Smooth muscle cell (in vitro differentiated cells): Measurements from ENCODE around the gene ATP11A. TPM values are rescaled to one million over a fixed set of nuclear protein-coding genes. Genes with fewer than 3 reads are reported as not detected.

Experiments
- DNase-seq: peaks from one replicate; lab custom pipeline; 2025; ENCODE audit not compliant: unreplicated experiment; lab: John Stamatoyannopoulos, UW
- H2AFZ ChIP-seq: fragments of 200-600 bp; sonication (generic); 2 replicates; pipeline ENCODE4 v1.6.0; 2016; ENCODE audit warnings: antibody characterized with exemption, low read depth, mild to moderate bottlenecking
- H3F3A ChIP-seq: fragments of 200-600 bp; sonication (generic); 2 replicates; pipeline ENCODE4 v1.6.0; 2017; ENCODE audit warnings: antibody characterized with exemption, low read depth
- H3K27ac ChIP-seq: fragments of 200-600 bp; sonication (generic); 2 replicates; pipeline ENCODE4 v1.5.1; 2016; ENCODE audit warnings: low read depth, mild to moderate bottlenecking
- H3K27me3 ChIP-seq: fragments of 200-600 bp; sonication (generic); 2 replicates; pipeline ENCODE4 v1.6.1; 2016; ENCODE audit warnings: low read depth, mild to moderate bottlenecking
- H3K36me3 ChIP-seq: fragments of 200-600 bp; sonication (generic); 2 replicates; pipeline ENCODE4 v1.5.1; 2016; ENCODE audit warnings: low read depth
- H3K4me1 ChIP-seq: fragments of 200-600 bp; sonication (generic); 2 replicates; pipeline ENCODE4 v1.5.1; 2016; ENCODE audit warnings: low read depth
- H3K4me2 ChIP-seq: fragments of 200-600 bp; sonication (generic); 2 replicates; pipeline ENCODE4 v1.6.0; 2016; ENCODE audit warnings: mild to moderate bottlenecking
- H3K4me3 ChIP-seq: fragments of 200-600 bp; sonication (generic); 2 replicates; pipeline ENCODE4 v1.5.1; 2016; ENCODE audit warnings: mild to moderate bottlenecking
- H3K79me2 ChIP-seq: fragments of 200-600 bp; sonication (generic); 2 replicates; pipeline ENCODE4 v1.6.0; 2016; ENCODE audit warnings: low read depth, mild to moderate bottlenecking
- H3K9ac ChIP-seq: fragments of 200-600 bp; sonication (generic); 2 replicates; pipeline ENCODE4 v1.6.0; 2016; ENCODE audit warnings: low read depth
- H3K9me3 ChIP-seq: fragments of 200-600 bp; sonication (generic); replicated peaks from 2 replicates; pipeline ENCODE4 v1.5.1; 2016; ENCODE audit warnings: low read depth
- H4K20me1 ChIP-seq: fragments of 200-600 bp; sonication (generic); 2 replicates; pipeline ENCODE4 v1.6.0; 2016; ENCODE audit warnings: low read depth
- WGBS: methylation state at CpG from one replicate; pipeline ENCODE4 v1.1.7; 2016; ENCODE audit warnings: low lambda C conversion rate; 5-methylcytosine and 5-hydroxymethylcytosine counted together
- polyA plus RNA-seq: library from polyadenylated mRNA; unstranded; fragments of >200 nt; fragmentation: Nextera tagmentation; extraction: Ambion mirVana; gene quantifications from 2 replicates; pipeline ENCODE4 v1.2.1, GENCODE V29; 2016
- total RNA-seq: library from RNA; depleted of rRNA; stranded (reverse); fragments of >200 nt; gene quantifications from 2 replicates; pipeline ENCODE4 v1.2.3, GENCODE V29; 2014
- TF ChIP-seq, protein P1 (sequence below): fragments of 200-600 bp; sonication (generic); IDR thresholded peaks from 2 replicates; pipeline ENCODE4 v1.5.1; 2017; ENCODE audit warnings: borderline replicate concordance, mild to moderate bottlenecking, antibody characterized with exemption; ENCODE audit not compliant: insufficient read depth, poor library complexity, severe bottlenecking

The ATP11A gene
- total and polyA plus RNA-seq, 2 experiments from 2014 or later = 6.5 to 7.5 TPM

DNA sequence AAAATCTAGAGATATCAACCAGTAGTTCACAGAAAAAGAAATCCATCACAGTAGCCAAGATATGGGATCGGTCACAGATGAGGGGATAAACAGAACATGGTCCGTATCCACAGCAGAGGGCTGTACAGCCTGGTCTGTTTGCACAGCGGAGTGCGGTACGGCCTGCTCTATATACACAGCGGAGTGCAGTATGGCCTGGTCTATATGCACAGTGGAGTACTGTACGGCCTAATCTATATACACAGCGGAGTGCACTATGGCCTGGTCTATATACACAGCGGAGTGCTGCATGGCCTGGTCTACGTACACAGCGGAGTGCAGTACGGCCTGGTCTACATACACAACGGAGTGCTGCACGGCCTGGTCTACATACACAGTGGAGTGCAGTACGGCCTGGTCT lies 236.2 kb downstream of the ATP11A start:
- Histone ChIP-seq H3K79me2 (no peaks in the 10 kb centered on the region), H3K4me2 (no peak overlapping the region), H3K27ac (no peak overlapping the region), H3K9ac (no peak overlapping the region), H3K9me3 (no peaks in the 10 kb centered on the region), H3K4me1 (peaks cover 5% of the 10 kb centered on the region), H3K4me3 (no peak overlapping the region), H3K36me3 (no peaks in the 10 kb centered on the region), H3F3A (no peaks in the 10 kb centered on the region), H3K27me3 (no peaks in the 10 kb centered on the region), H2AFZ (no peak overlapping the region), H4K20me1 (no peaks in the 10 kb centered on the region)
- TF ChIP-seq, protein P1, sequence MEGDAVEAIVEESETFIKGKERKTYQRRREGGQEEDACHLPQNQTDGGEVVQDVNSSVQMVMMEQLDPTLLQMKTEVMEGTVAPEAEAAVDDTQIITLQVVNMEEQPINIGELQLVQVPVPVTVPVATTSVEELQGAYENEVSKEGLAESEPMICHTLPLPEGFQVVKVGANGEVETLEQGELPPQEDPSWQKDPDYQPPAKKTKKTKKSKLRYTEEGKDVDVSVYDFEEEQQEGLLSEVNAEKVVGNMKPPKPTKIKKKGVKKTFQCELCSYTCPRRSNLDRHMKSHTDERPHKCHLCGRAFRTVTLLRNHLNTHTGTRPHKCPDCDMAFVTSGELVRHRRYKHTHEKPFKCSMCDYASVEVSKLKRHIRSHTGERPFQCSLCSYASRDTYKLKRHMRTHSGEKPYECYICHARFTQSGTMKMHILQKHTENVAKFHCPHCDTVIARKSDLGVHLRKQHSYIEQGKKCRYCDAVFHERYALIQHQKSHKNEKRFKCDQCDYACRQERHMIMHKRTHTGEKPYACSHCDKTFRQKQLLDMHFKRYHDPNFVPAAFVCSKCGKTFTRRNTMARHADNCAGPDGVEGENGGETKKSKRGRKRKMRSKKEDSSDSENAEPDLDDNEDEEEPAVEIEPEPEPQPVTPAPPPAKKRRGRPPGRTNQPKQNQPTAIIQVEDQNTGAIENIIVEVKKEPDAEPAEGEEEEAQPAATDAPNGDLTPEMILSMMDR = no peak
- no peak for DNase-seq
- WGBS = 94% methylated on average over 15 of the region's 15 CpGs

DNA sequence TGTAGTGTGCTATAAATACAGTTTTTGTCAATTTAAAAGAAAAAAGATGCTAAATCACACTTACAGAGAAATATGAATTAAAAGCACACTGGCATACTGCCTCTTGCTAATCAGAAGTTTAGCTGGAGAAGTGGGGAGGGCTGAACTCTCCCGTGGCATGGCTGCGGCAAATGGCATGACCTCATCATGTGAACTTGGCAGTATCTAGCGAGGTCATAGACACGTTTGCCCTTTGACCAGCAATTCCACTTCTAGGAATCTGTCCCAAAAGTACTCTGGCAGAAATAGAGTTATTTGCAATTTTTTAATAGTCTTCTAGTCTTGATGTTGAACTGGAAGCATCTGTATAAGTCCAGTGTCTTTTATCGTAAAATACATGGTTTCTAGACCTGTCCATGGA lies 237.2 kb downstream of the ATP11A start:
- Histone ChIP-seq H3K36me3 (no peaks in the 10 kb centered on the region), H3K79me2 (no peaks in the 10 kb centered on the region), H3K4me1 (peaks cover 5% of the 10 kb centered on the region), H3K9ac (no peak overlapping the region), H3K9me3 (no peaks in the 10 kb centered on the region), H3K27ac (no peak overlapping the region), H3F3A (no peaks in the 10 kb centered on the region), H3K4me3 (no peak overlapping the region), H3K4me2 (no peak overlapping the region), H2AFZ (no peak overlapping the region), H3K27me3 (no peaks in the 10 kb centered on the region), H4K20me1 (no peaks in the 10 kb centered on the region)
- TF ChIP-seq, protein P1 = no peak
- no peak for DNase-seq
- WGBS = 93% methylated on average over 5 of the region's 5 CpGs

DNA sequence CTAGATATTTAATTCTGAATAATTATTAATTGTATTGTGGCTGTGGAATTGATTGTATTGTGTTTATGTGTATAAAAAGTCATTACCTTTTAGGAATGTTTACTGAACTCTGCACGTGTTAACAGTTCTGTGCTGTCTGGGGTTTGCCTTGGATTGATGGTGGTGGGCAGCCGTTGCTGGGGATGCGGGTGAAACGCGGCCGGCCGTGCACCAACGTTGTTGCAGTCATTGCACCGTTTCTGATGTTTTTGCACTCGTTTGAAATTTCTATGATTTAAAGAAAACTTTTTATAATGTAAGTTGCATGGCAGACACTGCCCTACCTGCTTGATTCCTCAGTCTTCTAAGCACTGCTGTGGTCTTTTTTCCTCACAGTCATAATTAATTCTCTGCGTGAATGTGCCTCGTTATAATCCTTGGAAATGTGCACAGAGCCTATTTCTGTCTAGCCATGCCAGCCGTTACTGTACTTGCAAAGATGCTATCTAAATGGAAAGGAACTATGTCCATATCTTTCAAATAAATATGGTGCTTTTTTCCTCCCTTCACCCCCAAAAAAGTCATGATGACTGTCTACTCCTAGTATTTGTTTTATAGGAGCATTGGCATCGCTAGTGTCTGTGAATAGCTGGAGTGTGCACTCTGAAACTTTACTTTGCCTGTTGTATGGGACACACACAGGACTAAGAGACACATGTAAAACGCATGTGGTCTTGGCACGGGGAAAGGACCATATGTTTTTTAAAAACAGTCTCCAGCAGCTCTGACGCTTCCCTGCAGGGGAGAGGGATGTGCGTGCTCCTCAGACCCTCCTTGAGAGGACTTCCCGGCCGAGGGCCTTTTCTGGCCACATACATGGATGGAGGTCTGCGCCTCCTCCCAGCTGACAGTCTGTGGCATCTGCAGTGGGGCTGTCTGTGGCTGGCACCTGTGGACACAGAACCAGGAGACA lies 238.5 kb downstream of the ATP11A start:
- Histone ChIP-seq H3K4me1 (peaks cover 5% of the 10 kb centered on the region), H3K9me3 (no peaks in the 10 kb centered on the region), H3K4me2 (no peak overlapping the region), H3K27ac (no peak overlapping the region), H2AFZ (no peak overlapping the region), H3K9ac (no peak overlapping the region), H3K27me3 (no peaks in the 10 kb centered on the region), H3F3A (no peaks in the 10 kb centered on the region), H3K79me2 (no peaks in the 10 kb centered on the region), H3K4me3 (no peak overlapping the region), H3K36me3 (no peaks in the 10 kb centered on the region), H4K20me1 (no peaks in the 10 kb centered on the region)
- no peak for DNase-seq
- TF ChIP-seq, protein P1 = no peak
- 86% methylated on average over 21 of the region's 21 CpGs for WGBS
